Measurements from ENCODE around the gene LCLAT1. TPM values are rescaled to one million over a fixed set of nuclear protein-coding genes. Genes with fewer than 3 reads are reported as not detected.
"Not testable (repeated sequence)": the region's sequence is repeated elsewhere in the genome, so short reads cannot be mapped to it uniquely, and the experiment has no call there.

Gene LCLAT1
- polyA plus RNA-seq, 5 donors, result 10.6 to 15.9 (median 12.7) TPM

DNA sequence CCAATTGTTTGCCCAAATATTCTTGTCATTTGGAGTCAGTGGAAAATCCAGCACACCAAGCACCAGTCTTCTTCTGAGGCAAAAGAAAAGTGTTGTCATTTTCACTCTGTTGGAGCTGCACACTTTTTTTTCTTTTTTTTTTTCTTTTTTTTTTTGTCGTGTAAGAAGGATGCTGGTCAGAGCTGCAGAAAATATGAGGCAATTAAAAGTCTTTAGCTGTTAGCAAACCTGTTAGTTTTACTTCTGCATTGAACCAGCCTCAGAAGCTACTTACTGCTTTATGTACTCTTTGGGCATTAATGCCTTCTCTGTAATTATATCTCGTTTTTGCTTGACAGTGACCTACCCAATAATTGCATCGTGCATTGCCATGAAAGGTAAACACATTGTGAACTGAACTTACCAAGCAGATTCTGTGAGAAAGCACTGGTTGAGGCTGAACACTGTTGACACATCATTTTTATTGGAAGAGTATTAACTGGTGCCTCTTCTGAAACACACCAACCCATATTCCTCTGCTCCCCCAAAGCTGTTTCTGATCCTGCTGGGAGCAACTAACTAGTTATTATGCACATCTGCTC, 194.8 kb downstream of the LCLAT1 start:
- no peak for DNase-seq

DNA sequence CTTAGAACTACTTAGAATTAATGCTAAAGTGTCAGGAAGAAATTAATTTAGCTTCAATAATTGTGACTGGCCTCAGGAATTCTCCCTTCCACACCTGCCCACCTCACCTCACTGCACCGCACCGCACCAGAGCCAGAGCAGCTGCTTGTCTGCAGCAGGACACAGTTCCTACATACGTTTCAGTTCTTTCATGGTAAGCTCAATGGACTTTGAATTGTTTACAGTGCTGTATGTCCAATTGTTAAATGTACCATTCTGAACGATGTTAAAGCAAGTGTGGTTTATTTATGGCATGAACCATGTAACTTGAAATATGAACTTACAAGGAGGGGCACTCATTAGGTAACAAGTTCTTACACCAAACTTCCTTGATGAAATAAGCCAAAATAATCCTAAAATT, 196.0 kb downstream of the LCLAT1 start:
- not testable (repeated sequence) for DNase-seq

DNA sequence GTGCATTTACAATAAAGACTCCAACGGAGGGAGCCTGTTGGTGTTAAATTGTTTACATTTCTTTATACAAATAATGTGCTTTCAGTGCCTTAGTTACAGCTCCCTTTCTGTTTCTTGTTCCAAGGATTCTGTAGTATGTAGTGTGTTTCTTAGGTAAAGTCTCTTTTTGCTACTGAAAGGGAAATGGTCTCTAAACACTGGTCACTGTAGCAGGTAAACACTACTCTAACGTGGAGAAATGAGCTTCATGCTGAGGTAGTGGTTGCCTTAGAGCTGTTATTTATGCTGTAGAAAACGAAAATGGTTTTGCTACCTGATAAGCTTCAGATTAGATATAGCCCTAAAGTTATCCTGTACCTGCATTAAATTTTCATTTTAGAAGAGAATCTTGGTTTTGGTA, 196.6 kb downstream of the LCLAT1 start:
- no peak for DNase-seq

DNA sequence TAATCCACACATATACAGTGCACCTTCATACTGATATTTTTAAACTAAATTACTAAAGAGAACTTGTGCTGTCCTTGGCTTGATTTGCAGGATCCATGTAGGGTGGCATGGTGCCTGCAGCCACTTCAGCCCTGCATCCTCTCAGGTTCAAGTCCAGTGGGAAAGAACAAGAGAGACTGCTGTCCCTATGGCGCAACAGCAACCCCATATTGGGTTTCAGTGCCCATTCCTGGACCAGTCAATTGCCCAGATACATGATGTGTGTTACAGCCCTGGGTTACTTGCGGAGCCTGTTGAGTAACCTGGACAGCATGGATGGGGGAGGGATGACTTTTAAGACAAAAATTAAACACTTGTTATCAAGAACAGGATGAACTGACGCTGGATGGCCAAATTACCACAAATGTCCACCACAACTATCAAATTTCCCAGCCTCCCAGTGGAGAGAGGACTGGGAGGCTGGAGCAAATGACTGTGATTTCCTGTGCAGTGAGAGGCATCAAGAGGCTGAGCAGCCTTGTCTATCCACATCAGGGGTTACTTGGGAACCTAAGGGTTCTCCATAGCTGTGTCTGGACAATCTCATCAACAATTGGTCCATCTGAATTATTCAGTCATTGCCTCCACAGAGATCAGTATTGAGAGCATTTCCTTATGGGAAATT, 198.2 kb downstream of the LCLAT1 start:
- DNase-seq, result no peak

DNA sequence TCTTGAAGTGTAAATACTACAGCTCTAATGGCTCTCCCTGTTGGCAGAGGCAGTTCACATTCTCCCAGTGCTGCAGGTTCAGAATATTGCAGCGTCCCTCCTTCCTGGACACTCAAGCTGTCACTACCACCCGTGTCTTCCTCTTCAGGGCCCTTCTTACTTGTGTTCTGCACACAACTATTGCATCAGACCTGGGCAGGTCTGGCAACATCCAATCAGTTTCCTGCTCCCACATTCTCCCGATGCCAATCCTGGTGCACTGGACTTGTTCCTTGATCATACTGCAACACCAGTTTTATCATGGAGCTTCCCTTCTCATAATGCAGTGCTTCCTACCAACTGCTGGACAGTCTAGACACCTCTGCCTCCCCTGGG, 198.7 kb downstream of the LCLAT1 start:
- no peak for DNase-seq

DNA sequence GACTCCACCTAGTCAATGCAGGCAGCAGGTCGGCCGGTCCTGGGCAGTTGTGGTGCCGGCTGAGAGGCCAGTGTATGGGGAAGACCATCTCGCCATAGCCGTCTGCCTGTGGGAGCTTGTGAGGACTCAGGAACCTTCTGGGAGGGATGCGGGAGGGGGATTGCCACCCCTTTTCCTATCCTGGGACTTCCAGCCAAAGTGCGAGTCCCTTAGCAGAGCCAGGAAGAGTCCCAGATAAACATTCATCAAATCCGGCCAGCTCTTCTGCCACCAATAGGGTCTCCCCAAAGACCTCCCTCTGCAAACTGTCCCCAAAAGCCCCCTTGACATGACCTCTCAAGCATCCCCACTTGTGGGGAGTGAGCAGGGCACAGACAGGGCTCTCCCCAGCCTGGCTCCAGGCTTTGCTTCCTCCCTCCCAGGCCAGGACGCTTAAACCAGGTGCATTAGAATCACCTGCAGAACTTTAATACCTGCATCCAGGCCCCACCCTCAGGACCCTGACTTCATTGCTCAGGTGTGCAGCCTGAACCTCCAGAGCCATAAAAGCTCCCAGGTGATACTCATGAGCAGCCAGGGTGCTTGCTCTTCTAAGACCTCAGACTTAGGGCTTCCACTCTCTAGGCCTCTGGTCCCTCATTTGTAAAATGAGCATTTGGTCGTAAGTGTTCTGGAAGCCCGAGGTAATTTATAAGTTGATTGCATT, 200.9 kb downstream of the LCLAT1 start:
- DNase-seq, result no peak

DNA sequence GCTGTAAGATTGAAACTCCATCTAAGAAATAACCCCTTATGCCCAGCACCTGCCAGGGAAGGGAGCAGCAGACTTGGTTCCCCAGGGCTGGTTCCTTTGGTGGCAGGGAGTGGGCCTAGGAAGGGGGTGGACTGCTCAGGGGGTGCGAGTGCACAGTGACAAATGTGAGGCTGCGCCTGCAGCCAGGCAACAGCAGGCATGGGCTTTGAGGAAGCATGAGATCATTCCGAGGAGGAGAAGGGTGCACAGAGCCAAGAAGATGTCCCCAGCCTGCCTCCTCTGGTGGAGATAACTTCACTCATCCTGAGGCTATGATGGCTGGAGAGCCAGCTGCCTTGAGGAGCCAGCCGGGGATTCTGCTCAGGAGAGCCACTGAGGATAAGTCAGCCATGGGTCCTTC, 202.2 kb downstream of the LCLAT1 start:
- DNase-seq, result no peak

DNA sequence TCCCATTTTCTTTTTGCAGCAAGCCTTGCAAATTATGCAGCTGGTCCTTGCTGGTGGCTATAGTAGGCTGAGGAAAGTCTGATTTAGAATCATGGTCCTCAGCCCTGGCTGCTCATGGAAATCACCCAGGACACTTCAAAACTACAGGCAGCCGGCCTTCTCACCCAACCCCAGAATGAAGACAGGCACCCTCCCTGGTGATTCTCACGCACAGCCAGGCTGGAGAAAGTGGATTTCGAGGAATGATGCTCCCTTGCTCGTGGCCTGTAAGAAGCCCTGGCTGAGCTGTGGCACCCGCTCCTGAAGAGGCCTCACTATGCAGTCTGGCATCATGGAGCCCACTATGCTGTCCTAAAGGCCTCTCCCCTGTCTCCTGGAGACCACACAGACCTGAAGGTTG, 202.8 kb downstream of the LCLAT1 start:
- no peak for DNase-seq

DNA sequence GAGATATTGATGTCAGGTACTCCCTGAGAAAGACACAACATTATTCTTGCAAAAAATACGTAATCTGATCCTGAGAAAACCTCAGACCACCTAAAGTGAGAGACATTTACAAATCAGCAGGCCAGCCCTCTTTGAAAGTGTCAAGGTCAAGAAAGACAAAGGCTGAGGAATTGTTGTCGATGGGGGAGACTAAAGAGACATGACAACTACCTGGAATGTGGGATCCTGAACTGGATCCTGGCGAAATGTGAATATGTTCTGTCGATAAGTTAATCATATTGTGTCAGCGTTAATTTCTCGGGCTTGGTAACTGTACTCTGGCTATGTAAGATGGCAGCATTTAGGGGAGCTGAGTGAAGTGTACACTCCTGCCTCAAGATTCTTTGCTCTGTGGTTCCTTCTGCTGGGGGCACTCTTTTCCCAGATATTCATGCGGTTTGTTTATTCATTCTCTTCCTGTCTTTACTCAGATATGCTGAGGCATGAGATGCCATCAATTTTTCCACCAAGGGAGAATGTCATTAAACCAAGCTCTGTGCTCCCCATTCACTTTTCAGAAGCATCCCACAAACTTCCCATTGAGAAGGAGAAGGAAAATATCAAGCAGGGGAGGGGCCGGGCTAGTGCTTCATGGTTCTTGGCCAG, 205.3 kb downstream of the LCLAT1 start:
- no peak for DNase-seq

DNA sequence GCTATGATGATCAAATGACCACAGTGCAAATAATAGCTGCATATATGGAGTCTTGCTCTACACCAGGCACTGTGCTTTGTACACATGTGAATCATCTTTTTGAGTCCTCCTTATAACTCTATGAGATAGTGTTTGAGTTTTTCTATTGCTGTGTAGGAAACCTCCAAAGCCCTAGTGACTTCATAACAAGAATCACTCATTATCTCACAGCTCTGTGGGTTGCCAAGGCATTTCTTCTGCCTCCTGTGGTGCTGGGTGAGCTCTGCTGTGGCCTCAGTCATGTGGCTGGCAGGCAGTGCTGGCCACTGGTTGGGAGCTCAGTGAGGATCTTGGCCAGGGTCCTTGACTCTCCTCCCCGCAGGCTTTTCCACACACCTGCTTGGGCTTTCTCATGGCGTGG, 206.8 kb downstream of the LCLAT1 start:
- DNase-seq, result no peak

DNA sequence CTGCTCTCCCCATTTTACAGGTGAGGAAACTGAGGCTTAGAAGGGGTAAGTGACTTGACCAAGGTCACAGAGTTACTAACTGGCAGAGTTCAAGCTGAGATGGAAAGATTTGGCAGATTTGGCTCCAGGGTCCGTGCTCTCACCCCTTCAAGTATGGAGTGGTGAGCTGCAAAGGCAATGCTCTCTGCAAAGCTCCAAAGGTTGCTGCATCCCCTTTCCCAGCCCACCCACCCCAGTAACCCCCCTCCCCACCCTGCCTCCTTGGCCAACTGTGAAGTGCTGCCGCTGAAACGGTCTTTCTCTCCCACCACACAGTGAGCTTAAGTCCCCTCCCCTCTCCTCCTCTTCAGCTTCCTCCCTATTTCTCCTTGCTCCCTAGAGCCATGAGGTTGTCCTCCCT, 207.4 kb downstream of the LCLAT1 start:
- no peak for DNase-seq

DNA sequence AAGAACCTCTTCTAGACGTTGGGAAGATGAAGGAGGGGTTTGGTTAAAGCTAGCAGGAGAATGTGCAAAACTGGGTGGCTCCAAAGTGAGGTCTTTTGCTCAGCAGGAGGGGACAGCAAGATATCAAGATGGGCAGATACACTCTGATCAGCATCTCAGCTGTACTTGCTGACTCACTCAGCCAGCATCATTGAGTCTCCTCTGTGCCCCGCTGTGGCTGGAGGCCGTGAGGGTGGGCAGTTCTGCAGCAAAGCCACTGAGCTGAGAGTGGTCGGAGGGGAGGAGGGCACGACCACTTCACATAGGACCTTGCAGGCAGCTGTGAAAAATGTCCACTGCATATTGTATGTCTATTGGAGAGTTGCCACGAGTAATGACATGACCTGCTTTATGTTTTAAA, 208.2 kb downstream of the LCLAT1 start:
- no peak for DNase-seq

DNA sequence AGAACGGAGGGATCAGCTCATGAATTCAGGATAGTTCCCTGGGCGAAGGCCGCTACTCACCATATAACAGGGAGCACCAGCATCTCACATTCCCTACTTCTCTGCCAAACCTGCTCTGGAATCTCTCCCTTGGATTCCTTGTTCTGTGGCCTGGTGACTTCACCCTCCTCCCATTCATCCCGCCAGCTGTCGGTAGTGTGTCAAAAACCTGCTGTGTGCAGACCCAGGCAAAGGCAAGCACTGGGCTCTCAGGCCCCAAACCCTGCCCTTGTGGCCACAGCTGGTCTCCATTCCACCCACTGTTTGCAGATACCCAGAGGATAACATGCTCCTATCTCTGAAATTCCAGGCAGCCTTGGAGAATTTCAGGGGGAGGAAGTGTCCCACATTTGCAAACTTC, 208.6 kb downstream of the LCLAT1 start:
- no peak for DNase-seq

DNA sequence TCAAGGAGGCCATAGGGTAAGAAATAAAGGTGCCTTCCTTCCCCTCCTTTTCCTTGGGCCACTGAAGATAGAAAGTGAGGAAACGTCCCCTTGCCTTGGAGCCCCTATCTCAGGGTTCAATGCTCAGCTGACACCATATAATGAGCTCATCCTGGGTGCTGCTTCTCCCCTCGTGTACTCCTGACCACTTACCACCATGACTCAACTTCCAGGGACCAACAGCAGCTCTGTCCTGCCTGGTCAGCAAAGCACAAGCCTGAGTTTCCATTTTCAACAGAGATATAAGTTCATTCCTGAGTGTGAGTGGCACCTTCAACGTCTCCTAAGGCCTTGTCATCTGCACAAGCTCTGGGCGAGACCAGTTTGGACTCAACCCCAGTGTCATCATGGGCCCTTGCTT, 209.0 kb downstream of the LCLAT1 start:
- no peak for DNase-seq

DNA sequence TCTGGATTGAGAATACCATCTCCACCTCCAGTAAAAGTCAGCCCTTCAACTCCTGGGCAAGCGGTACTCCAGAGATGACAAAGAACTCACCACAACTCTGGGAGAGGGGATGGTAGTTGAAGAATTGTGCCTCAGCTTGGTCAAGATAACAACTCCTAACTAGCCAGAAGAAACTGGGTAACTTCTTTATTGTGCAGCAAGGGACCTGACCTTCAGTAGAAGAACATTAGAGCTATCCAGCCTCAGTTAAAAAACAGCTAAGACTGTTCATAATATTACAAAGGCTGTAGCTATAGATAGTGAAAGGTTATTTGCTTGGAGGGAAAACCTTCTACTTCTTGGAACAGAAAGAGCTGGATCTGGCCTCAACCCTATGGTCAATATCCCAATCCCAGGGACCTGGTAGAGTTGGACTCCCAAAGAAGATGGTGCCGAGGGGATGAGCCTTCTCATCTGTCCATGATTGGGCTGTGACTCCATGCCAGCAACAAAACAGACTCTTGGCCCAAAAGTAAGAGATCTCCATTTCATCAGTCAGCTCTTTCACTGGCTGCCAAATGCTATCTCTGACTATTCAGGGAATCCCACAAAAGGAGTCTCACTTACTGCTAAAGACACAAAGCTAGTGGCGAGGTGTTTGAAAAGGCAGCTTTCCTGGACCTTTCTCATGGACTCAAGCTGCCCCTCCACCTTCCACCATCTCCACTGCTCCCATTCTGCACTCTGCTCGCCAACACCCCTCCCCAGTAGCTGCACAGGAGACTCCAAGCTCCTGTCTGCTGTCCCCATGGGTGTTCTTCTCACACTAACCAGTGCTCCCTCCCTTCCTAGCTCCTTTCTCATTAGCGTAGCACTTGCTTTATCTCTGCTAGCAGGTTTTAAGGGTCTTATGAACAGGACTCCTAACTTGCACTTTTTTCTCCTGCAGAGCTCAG, 214.4 kb downstream of the LCLAT1 start:
- no peak for DNase-seq

DNA sequence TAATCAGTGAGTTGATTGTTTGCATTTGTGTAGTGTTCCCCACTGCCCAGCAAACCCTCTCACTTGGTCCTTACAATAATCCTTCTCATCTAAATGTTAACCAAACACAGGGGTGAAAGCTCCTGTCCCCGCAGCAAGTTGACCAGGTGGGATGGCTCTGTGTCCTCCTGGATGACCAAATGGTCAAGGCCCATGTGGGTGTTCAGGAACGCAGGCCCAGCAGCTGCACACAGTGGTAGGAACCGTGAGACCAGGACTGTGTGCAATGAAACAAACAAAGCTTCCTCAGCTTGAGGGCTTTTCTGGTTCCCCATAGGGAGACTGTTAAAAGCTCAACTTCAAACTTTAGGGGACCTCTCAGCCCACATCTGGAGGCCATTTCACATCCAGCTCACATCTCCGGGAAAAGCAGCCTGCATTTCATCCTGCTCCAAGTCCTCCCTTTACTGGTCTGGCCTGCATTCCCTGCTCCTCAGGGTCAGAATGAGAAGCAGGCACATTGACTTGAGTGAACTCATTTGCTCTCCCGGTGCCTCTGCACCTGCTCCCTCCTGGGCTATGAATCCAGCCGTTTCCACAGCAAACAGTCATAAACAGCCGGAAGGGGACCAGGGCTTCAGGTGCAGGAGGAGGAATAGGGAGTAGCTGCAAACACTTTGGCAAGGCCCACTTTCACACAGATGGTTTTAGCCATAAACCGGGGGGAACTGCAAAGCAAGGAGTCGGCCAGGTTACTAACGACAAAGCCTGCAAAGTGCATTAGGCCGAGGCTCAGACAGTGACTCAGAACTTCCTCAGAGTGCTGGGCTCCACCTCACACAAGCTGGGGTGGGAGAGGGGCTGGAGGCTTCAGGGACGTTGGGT, 215.5 kb downstream of the LCLAT1 start:
- DNase-seq, result no peak

DNA sequence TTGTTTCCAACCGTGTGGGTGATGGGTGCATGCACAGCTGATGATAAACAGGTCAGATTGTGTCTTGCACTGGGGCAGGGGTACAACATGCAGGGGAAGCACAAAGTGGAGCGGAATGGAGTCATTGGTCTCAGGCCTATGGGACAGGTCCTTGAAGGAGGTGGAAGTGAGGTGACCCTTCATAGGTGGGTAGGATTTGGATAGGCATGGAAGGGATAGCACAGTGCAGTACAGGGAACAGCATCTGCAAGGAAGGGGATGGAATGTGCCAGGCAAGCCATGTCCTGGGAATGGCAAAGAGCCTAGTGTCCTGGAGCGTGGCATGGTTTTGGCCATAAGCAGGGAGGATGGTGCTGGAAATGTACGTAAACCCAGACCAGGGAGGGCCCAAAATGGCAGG, 216.3 kb downstream of the LCLAT1 start:
- DNase-seq, result no peak

DNA sequence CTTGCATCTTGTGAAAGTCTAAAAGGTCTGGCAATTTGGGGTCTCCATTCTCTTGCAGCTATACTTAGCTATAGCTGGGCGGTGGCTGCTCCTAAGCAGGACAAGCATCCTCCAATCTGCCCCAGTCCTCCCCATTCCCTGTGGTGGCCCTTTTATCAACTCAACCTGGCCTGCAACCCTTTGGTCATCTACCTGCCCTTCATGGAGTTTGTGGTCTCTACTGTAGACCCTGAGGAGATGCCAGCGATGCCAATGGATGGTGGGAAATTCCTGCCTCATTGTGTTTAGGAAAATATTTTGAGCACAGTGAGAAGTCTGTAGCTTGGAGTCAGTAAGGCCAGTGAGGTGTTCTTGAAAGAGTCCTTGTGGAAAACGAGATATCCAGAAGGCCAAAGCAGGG, 216.8 kb downstream of the LCLAT1 start:
- no peak for DNase-seq

DNA sequence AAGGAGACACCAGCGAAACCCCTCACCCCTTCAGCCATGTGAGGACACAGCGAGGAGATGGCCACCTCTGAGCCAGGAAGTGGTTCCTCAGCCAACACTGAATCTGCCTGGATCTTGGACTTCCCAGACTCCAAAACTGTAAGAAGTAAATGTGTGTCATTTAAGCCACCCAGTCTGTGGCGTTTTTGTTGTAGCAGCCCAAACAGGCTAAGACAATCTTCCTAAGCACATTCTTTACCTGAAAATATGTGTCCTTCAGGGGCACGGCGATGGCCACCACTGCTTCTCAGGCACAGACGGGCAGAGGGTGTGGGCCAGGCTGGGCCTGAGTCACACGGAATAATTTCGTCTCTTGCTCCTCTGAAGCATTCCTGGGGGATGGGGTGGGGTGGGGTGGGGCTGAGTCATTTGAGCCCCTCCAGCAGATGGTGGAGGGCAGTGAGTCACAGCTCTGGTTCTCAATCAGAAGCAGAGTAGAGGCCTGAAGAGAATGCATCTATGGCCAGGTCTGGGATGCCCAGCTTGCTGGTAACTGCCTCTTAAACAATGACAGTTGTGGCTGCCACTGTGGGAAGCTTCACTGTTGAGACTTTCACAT, 217.8 kb downstream of the LCLAT1 start:
- DNase-seq, result no peak

DNA sequence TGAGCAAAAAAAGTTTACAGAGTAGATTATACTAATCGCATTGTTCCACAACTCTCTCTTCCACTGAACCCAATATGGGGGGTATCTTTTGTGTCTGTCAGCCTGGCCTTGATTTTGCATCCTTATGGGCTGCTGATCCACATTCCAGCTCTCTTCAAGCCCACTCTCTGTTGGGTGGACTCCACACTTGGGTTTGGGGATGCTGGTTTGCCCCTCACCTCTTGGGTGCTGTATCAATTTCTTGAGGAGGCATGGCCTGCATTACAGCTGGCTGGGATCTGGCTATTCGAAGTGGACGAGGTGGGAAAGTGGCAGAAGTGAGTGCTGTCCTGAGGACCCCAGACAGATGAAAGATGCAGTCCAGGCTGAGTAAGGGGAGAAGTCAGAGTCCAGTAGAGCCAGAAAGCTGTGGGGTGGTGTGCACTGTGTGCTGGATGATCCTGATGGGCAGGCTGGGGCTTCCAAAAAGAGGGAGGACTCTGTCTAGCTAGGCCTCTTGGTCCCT, 218.8 kb downstream of the LCLAT1 start:
- DNase-seq, result no peak

Measured in right lung (tissue), 5 donors.